GM19240 (cell line): ENCODE results near the gene SMIM32.

ENCODE experiments used
- DNase-seq: peaks from one replicate; pipeline ENCODE4 v3.0.0; 2011; ENCODE audit warnings: low spot score; ENCODE audit not compliant: insufficient read length

Gene SMIM32

GRCh38 chr5:136207631-136208030 is 14.7 kb upstream of the SMIM32 start:
- DNase-seq: no peak

- DNase-seq: no peak
These were observed 13.4 kb upstream of the SMIM32 start for GRCh38 chr5:136206361-136206760.

- no peak for DNase-seq
These were observed 13.0 kb upstream of the SMIM32 start for GRCh38 chr5:136205941-136206340.

- DNase-seq: no peak
These were observed 12.2 kb upstream of the SMIM32 start for GRCh38 chr5:136205061-136205702.

GRCh38 chr5:136203303-136203922 is 10.5 kb upstream of the SMIM32 start:
- no peak for DNase-seq

GRCh38 chr5:136202469-136203205 is 9.7 kb upstream of the SMIM32 start:
- DNase-seq: no peak

- no peak for DNase-seq
These were observed 8.9 kb upstream of the SMIM32 start for GRCh38 chr5:136201870-136202269.

- DNase-seq: no peak
These were observed 7.8 kb upstream of the SMIM32 start for GRCh38 chr5:136200761-136201160.

- DNase-seq: no peak
These were observed 7.2 kb upstream of the SMIM32 start for GRCh38 chr5:136200130-136200529.

- no peak for DNase-seq
These were observed 6.4 kb upstream of the SMIM32 start for GRCh38 chr5:136199408-136199807.

- no peak for DNase-seq
These were observed 5.5 kb upstream of the SMIM32 start for GRCh38 chr5:136198453-136198852.

- no peak for DNase-seq
These were observed 4.6 kb upstream of the SMIM32 start for GRCh38 chr5:136197462-136198142.

GRCh38 chr5:136195971-136196820 is 3.2 kb upstream of the SMIM32 start:
- no peak for DNase-seq

GRCh38 chr5:136194576-136194975 is 1.6 kb upstream of the SMIM32 start:
- DNase-seq: no peak

GRCh38 chr5:136193322-136193935 is 467 bp upstream of the SMIM32 start:
- no peak for DNase-seq

GRCh38 chr5:136192015-136192525 is 892 bp downstream of the SMIM32 start:
- DNase-seq: no peak

- DNase-seq: no peak
These were observed 1.5 kb downstream of the SMIM32 start for GRCh38 chr5:136191304-136192014.

- no peak for DNase-seq
These were observed 2.1 kb downstream of the SMIM32 start for GRCh38 chr5:136190904-136191303.

GRCh38 chr5:136190091-136190720 is 2.8 kb downstream of the SMIM32 start:
- DNase-seq: no peak
